Kidney epithelial cell (primary cell): ENCODE data around the gene GET4. TPM values are rescaled to one million over a fixed set of nuclear protein-coding genes. Genes with fewer than 3 reads are reported as not detected.

Source experiments
- DNase-seq: peaks from one replicate; pipeline ENCODE4 v3.0.0-alpha.2; 2010; ENCODE audit warnings: low read depth
- H3K27me3 ChIP-seq: 2 replicates; pipeline ENCODE4 v1.6.0; 2011; ENCODE audit warnings: low read length; ENCODE audit not compliant: control insufficient read depth, insufficient read depth
- H3K36me3 ChIP-seq: 2 replicates; pipeline ENCODE4 v1.5.1; 2011; ENCODE audit warnings: low read length; ENCODE audit not compliant: control insufficient read depth, insufficient read depth
- H3K4me3 ChIP-seq: 2 replicates; pipeline ENCODE4 v1.5.1; 2011; ENCODE audit warnings: low read depth, mild to moderate bottlenecking, control low read depth, low read length
- CTCF ChIP-seq: IDR thresholded peaks from 2 replicates; pipeline ENCODE4 v1.5.1; 2011; ENCODE audit warnings: mild to moderate bottlenecking, moderate library complexity, low read length, control low read depth, inconsistent platforms; ENCODE audit not compliant: insufficient read depth, poor library complexity, severe bottlenecking
- total RNA-seq: library from RNA; depleted of rRNA; stranded (reverse); fragments of >200 nt; gene quantifications from 2 replicates; pipeline ENCODE4 v1.2.3, GENCODE V29; 2015

GET4 gene
- total RNA-seq, 1 donor from 2014 or later: 63.1 TPM

GRCh38 chr7:900331-901040 is 24.1 kb downstream of the GET4 start:
- Histone ChIP-seq H3K27me3 (peaks cover 27% of the 10 kb centered on the region), H3K4me3 (no peak overlapping the region), H3K36me3 (no peaks in the 10 kb centered on the region)
- no peak for TF ChIP-seq CTCF
- no peak for DNase-seq

- H3K4me3 ChIP-seq: no peak overlapping the region
- H3K27me3 ChIP-seq: peaks cover 27% of the 10 kb centered on the region
- no peak for DNase-seq
- no peak for TF ChIP-seq CTCF
- no peaks in the 10 kb centered on the region for H3K36me3 ChIP-seq
Measured at GRCh38 chr7:901041-901387, 24.7 kb downstream of the GET4 start.

- peak; percentile 51 for DNase-seq
- Histone ChIP-seq H3K27me3 (peaks cover 27% of the 10 kb centered on the region), H3K4me3 (no peak overlapping the region), H3K36me3 (no peaks in the 10 kb centered on the region)
- TF ChIP-seq CTCF: no peak
Measured at GRCh38 chr7:901388-902154, 25.2 kb downstream of the GET4 start.

- no peak for DNase-seq
- no peak for TF ChIP-seq CTCF
- Histone ChIP-seq H3K4me3 (no peak overlapping the region), H3K27me3 (peaks cover 29% of the 10 kb centered on the region), H3K36me3 (no peaks in the 10 kb centered on the region)
Measured at GRCh38 chr7:902996-903395, 26.6 kb downstream of the GET4 start.

GRCh38 chr7:903921-904755 is 27.8 kb downstream of the GET4 start:
- Histone ChIP-seq H3K27me3 (peaks cover 27% of the 10 kb centered on the region), H3K36me3 (no peaks in the 10 kb centered on the region), H3K4me3 (no peak overlapping the region)
- DNase-seq: no peak
- TF ChIP-seq CTCF: no peak
